Stimulated activated naive CD4-positive, alpha-beta T cell (primary cell): ENCODE data around the gene AURKA.
"Not testable (repeated sequence)": the region's sequence is repeated elsewhere in the genome, so short reads cannot be mapped to it uniquely, and the experiment has no call there.

Experiments
- DNase-seq, 6 experiments: peaks; one replicate each; lab custom pipeline; 2025; lab: John Stamatoyannopoulos, UW

Gene AURKA

GRCh38 chr20:56359212-56360132, 32.5 kb downstream of the AURKA start:
- DNase-seq, result peak in 1 of 6 experiments; percentile 28

DNA sequence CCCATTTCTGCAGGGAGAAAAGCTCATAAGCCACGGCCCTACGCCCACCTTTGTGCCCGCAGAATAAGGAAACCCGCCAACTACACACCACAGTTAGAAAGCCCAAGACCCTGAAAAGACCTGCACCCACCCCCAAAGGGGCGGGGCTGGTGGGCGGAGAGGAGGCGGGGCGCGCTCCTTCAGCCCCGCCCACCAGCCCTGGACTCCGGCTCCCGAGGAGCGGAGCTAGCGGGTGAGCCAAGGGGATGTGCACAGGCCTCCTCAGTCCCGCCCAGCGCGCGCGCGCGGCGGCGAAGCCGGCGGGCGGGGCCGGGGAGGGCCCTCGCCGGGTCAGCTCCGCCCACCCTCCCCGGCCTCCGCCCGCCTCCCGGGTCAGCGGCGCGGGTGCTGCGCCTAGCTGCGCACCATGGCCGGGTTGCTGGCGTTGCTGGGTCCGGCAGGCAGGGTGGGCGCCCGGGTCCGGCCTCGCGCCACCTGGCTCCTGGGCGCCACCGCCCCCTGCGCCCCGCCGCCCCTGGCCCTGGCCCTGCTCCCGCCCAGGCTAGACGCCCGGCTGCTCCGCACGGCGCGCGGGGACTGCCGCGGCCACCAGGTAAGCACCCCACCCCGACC, 33.3 kb downstream of the AURKA start, which contains the start of gene FAM210B:
TSS of gene FAM210B (plus strand) at position 375 of the 612 bp plus-strand sequence. CDS start at position 407, 32 bp downstream.
- peak; percentile 56 to 80 (median 72) for DNase-seq

GRCh38 chr20:56358070-56358469, 33.9 kb downstream of the AURKA start:
- DNase-seq, result no peak

GRCh38 chr20:56353356-56353755, 38.7 kb downstream of the AURKA start:
- no peak for DNase-seq

DNA sequence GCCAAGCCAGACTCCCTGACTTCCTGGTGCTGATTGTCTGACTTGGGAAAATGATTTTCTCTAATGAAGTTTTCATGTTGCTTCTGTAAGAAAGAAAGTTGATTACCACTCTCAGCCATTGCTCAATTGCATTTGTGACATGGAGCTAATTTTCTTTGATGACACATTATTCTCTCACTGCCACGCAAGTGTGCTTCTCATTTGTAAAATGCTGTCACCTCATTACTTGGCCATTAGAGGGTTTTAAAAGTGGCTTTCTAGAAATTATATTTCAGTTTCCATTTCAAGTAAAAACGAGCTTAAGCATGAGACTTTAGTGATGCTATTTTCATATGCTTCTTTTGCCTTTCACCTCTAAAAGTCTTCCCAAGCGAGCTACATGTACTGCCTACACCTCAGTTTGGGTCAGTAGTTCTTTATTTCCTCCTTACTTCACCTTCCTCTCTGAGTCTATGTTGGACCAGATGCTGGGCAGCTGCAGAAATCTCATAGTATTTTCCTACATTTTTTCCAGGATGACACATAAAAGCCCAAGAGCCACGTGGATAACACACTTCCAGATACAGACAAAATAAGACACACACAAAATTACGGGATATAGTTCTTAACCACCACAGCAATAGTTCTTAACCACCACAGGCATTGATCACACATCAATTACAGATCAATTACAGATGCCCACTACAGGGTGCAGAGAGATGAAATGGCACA, 39.5 kb downstream of the AURKA start:
- no peak for DNase-seq

GRCh38 chr20:56350842-56351241, 41.2 kb downstream of the AURKA start:
- no peak for DNase-seq

GRCh38 chr20:56348746-56349145, 43.3 kb downstream of the AURKA start:
- no peak for DNase-seq

- DNase-seq, result no peak
Measured at GRCh38 chr20:56348305-56348693, 43.7 kb downstream of the AURKA start.

GRCh38 chr20:56347628-56348304, 44.2 kb downstream of the AURKA start:
- DNase-seq, result no peak

DNA sequence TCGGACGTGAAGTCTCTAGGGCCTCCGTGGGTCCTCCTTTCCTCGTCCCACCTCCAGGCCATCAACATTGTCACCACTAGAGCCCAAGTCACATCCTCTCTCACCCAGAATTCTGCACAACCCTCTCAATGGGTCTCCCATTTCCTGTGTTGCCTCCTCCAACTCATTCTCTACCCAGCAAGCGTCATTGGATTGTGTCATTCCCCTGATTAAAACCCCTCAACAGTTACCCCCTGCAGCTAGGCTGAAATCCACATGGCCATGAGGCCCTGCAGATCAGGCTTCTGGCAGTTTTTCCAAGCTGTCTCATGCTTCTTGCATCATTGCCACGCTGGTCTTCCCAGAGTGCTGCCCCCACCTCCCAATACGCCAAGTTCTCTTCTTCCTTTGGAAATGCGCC, 46.1 kb downstream of the AURKA start:
- no peak for DNase-seq

GRCh38 chr20:56343861-56344381, 48.1 kb downstream of the AURKA start:
- DNase-seq, result peak in 3 of 6 experiments; percentile 5 to 13 (median 12)

GRCh38 chr20:56342783-56343182, 49.2 kb downstream of the AURKA start:
- DNase-seq, result no peak

- not testable (repeated sequence) for DNase-seq
Measured at GRCh38 chr20:56336709-56337108, 55.3 kb downstream of the AURKA start.

DNA sequence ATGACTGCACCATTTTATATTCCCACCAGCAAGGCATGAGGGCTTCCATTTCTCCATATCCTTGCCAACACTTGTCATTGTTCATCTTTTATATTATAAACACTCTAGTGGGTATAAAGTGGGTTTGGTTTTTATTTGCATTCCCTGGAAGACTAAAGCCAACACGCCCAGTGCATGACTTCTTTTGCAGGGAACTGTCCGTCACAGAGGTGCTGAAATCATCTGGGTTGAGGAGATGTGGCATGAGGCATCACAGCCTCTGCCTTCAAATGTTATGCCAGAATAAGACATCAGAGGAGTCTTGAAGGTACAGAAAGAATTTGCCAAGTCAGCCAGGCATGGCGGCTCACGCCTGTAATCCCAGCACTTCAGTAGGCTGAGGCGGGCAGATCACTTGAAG, 63.2 kb downstream of the AURKA start:
- no peak for DNase-seq

DNA sequence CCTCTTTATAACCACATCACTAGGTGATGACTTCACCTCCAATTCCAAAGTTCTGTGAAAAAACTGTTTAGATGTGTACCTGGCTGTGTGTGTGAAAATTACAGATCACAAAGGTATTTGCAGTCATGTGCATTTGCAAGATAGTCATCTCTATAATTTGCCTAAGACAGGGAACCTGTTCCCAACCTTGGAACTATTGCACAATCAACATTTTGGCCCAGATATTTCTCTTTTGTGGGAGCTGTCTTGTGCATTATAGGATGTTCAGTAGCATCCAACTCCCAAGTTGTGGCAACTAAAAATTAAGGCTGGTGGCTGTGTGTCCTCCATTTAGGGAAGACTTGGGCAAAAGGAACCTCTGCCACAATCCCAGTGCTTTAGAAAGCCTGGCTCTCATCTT, 67.2 kb downstream of the AURKA start:
- DNase-seq, result no peak

GRCh38 chr20:56323656-56324055, 68.4 kb downstream of the AURKA start:
- DNase-seq, result no peak

DNA sequence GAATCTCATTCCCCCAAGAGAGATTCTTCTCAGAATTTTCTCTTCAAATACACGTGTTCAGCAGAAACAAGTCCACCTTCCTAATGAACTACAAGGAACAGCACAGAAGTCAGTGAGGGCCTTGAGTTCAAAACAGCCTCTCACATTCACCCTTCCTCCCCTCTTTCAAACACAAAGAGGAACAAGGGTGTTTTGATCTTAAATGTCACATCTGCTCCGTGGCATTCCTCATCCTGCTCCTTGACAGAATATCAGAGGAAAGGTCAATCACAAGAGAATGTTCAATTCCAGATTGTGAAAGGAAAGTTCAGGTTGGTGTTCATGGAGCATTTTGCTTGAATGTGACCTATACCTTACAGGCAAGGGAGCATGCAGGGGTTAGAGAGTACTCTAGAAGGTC, 68.8 kb downstream of the AURKA start:
- no peak for DNase-seq

GRCh38 chr20:56322681-56323080, 69.3 kb downstream of the AURKA start:
- DNase-seq, result no peak
